ENCODE measurements around the gene SAMD4A. TPM values are rescaled to one million over a fixed set of nuclear protein-coding genes. Genes with fewer than 3 reads are reported as not detected.
"Not testable (repeated sequence)": the region's sequence is repeated elsewhere in the genome, so short reads cannot be mapped to it uniquely, and the experiment has no call there.

Gene SAMD4A
- total RNA-seq, 1 donor from 2014 or later = 92.2 TPM

GRCh38 chr14:54752611-54753010, 185.7 kb downstream of the SAMD4A start:
- DNase-seq (ENCODE audit: extremely low read depth, low read depth, low spot score) = not testable (repeated sequence)

DNA sequence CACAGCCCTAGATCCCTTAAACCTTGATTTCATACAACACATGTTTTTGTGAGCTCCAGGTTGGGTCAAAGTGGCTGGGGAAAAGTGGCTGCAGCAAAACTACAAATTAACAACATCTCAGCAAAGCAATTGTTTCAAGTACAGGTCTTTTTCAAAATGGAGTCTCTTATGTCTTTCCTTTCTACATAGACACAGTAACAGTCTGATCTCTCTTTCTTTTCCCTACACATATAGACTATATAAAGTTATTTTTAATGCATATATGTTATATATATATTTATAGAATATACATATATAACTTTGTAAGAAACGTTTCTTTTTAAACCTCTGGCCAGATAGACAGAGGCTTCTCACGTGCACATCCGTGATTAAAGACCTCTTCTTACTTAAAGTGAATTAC, 186.5 kb downstream of the SAMD4A start:
- DNase-seq (ENCODE audit: extremely low read depth, low read depth, low spot score) = not testable (repeated sequence)

GRCh38 chr14:54754116-54754622, 187.2 kb downstream of the SAMD4A start:
- DNase-seq (ENCODE audit: extremely low read depth, low read depth, low spot score) = no peak

GRCh38 chr14:54754623-54755386, 187.9 kb downstream of the SAMD4A start:
- no peak for DNase-seq (ENCODE audit: extremely low read depth, low read depth, low spot score)

- no peak for DNase-seq (ENCODE audit: extremely low read depth, low read depth, low spot score)
Measured at GRCh38 chr14:54756656-54757392, 189.9 kb downstream of the SAMD4A start.

DNA sequence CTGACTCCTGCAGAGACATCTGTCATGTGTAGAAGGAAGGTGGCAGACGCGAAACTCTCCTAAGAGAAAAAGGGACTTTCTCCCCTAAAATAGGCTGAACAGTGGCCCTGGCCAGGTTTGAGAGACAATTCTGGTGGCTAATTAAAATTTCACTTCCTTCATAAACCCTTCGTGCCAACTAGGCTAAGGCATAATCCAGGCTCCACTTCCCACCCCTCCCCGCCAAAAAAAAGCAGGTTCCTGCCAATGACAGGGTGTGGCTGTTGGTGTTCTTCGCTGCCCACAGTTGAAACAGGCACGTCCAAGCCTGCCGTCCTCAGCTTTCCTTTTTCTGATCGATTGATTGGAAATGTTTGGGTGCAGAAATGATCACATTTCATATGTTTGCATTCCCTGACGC, 191.1 kb downstream of the SAMD4A start:
- no peak for DNase-seq (ENCODE audit: extremely low read depth, low read depth, low spot score)

- no peak for DNase-seq (ENCODE audit: extremely low read depth, low read depth, low spot score)
Measured at GRCh38 chr14:54759982-54760585, 193.2 kb downstream of the SAMD4A start.

DNA sequence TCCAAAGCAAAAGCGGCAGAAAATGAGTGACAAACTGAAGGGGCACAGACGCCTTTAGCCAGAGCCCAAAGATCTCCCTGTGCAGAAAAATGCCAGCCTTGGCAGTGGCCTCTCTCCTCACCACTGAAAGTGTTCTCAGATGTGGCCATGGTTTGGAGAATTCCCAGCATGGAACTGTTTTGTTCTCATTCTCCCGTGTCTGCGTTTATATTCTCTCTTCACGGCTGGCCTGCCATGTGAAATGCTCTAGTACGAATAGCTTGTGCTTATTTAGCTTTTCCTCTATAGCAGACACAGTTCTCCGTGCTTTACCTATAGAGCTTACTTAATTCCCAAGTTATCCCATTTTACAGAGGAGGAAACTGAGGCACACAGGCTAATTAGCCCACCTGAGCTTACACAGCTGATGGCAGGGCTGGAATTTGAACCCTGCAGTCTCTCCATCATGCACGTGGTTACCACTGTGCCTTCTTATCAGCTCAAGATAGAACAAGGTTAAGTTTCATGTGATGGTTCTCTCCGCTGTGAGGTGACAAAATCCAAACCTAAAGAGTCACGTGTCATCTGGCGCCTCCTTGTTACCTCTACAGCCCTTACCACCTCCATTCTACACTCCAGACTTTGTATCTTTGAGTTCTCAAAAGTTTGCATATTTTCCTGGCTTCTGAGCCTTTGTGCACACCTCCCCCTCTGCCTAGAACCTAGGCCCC, 194.1 kb downstream of the SAMD4A start:
- DNase-seq (ENCODE audit: extremely low read depth, low read depth, low spot score) = no peak

DNA sequence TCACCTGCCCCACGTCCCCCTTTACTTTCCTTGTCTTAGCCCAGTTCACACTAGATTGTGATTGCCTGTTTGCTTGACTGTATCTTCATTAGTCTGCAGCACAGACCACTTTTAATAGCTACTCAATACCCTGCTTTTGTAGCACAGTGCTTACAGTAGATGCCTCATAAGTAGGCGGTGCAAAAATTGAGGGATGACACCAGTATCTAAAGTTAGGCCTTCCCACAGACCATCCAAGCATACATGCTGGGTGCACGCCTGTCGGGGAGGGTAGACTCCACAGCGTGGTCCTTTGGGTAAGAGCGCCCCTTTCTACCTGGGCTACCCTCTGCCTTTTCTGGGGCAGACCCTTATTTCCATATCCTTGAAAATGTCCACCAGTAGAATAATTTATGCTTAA, 194.9 kb downstream of the SAMD4A start:
- no peak for DNase-seq (ENCODE audit: extremely low read depth, low read depth, low spot score)

GRCh38 chr14:54762296-54762695, 195.4 kb downstream of the SAMD4A start:
- DNase-seq (ENCODE audit: extremely low read depth, low read depth, low spot score) = no peak

DNA sequence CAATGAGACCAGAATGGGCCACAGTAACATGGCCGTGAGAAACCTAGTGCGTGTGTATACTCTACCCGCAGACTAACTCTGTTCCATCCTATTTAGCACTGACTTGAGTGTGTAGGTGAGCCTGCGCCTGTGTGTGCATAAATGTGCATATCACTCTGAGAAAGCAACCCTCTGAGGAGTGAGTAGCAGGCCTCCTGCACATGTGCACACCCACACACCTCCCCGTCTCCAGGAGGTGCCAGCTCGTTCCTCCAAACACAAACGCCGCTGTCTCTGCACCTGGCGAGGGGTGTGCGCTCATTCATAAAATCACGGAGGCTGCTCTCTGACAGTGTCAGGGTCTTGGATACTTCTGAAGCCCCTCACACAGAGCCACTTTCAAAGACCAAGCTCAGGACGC, 196.8 kb downstream of the SAMD4A start:
- DNase-seq (ENCODE audit: extremely low read depth, low read depth, low spot score) = no peak

GRCh38 chr14:54766276-54767138, 199.6 kb downstream of the SAMD4A start:
- no peak for DNase-seq (ENCODE audit: extremely low read depth, low read depth, low spot score)

GRCh38 chr14:54767139-54767431, 200.2 kb downstream of the SAMD4A start:
- no peak for DNase-seq (ENCODE audit: extremely low read depth, low read depth, low spot score)

DNA sequence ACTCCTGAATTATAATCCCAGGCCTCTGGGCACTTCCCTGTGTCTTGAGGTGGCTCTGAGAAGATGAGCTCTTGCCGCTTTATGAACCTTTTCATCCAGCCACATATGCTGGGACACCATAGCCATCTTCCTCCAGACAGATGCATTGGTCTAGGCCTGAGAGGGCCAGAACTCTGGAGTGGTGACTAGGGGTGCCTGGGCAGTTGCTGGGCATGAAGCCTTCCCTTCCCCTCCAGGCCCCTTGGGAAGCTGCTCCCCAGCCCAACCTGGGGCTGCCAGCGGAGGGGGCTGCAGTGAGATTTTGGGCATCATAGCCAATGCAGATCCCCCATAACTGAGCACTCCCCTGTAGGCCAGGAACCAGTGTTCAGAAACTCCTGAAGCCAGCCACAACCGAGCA, 200.5 kb downstream of the SAMD4A start:
- no peak for DNase-seq (ENCODE audit: extremely low read depth, low read depth, low spot score)

GRCh38 chr14:54768501-54769129, 201.7 kb downstream of the SAMD4A start:
- no peak for DNase-seq (ENCODE audit: extremely low read depth, low read depth, low spot score)

GRCh38 chr14:54769951-54770863, 203.3 kb downstream of the SAMD4A start:
- no peak for DNase-seq (ENCODE audit: extremely low read depth, low read depth, low spot score)

GRCh38 chr14:54771411-54772027, 204.6 kb downstream of the SAMD4A start:
- no peak for DNase-seq (ENCODE audit: extremely low read depth, low read depth, low spot score)

DNA sequence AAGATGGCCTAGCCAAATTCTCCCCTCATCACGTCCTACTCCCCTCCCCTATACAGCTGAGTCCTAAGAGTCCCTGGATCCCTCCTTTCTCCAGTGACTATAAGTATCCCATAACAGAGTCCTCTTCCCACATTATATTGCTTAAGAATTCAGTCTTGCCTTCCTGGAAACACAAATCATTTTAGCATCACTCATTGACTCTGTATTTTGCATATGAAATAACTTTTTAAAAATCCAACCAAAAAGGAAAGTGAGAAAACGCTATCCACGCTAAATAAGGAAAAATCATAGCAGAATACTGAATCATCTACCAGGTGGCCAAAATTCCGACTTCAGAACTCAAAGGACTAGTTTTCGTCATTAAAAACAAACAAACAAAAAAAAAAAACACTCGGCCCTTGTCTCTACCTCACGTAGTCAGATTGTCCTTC, 205.5 kb downstream of the SAMD4A start:
- peak; percentile 34 for DNase-seq (ENCODE audit: extremely low read depth, low read depth, low spot score)

All from glomerular endothelial cell (primary cell).